GM12891 (cell line): ENCODE results near the gene HAUS3.

Source experiments
- POLR2A ChIP-seq: IDR thresholded peaks from 2 replicates; pipeline ENCODE4 v1.6.1; 2011; ENCODE audit warnings: low read depth, low read length, control low read depth
- POLR2AphosphoS5 ChIP-seq: IDR thresholded peaks from 2 replicates; pipeline ENCODE4 v1.6.1; 2011; ENCODE audit warnings: low read depth, low read length, control low read depth

GRCh38 chr4:2248044-2248780 lies 6.3 kb upstream of the HAUS3 start:
- TF ChIP-seq POLR2AphosphoS5 = no peak
- 0 out of 2 replicates have a peak, but pooled peaks have one; percentile 26 for TF ChIP-seq POLR2A
